Activated naive CD8-positive, alpha-beta T cell treated with anti-CD3 and anti-CD28 coated beads, Interleukin-2, amount 10 ng/mL, durations not matched to agents 7 days and 5 days (primary cell): ENCODE data around the gene ZNF324B. TPM values are rescaled to one million over a fixed set of nuclear protein-coding genes. Genes with fewer than 3 reads are reported as not detected.
"Not testable (repeated sequence)": the region's sequence is repeated elsewhere in the genome, so short reads cannot be mapped to it uniquely, and the experiment has no call there.

ENCODE experiments used
- ATAC-seq: fragments of 150-1000 bp; cut with Tn5 transposase; one replicate; pipeline ENCODE4 v1.10.0; 2021; ENCODE audit warnings: low read depth, moderate library complexity
- POLR2A ChIA-PET: fragments of 350-600 bp; sonication (Branson Sonifier 250); formaldehyde crosslinking; loops from one replicate; lab custom pipeline; 2021; ENCODE audit warnings: antibody characterized with exemption; lab: Charles Lee
- DNase-seq: peaks from one replicate; pipeline ENCODE4 v3.0.0; 2021
- H3K27ac Mint-ChIP-seq: one replicate; pipeline ENCODE4 v1.8.0; 2022; ENCODE audit warnings: mild to moderate bottlenecking, mixed read lengths
- H3K27me3 Mint-ChIP-seq: one replicate; pipeline ENCODE4 v1.8.0; 2022; ENCODE audit warnings: mild to moderate bottlenecking, moderate library complexity, mixed read lengths
- H3K36me3 Mint-ChIP-seq: one replicate; pipeline ENCODE4 v1.8.0; 2021; ENCODE audit warnings: mild to moderate bottlenecking, mixed read lengths
- H3K4me1 Mint-ChIP-seq: one replicate; pipeline ENCODE4 v1.8.0; 2021; ENCODE audit warnings: mixed read lengths
- H3K4me3 Mint-ChIP-seq: one replicate; pipeline ENCODE4 v1.8.0; 2022; ENCODE audit warnings: mild to moderate bottlenecking, moderate library complexity, mixed read lengths
- H3K9me3 Mint-ChIP-seq: one replicate; pipeline ENCODE4 v1.8.0; 2021; ENCODE audit warnings: mixed read lengths
- total RNA-seq, 2 experiments: library from RNA; stranded (reverse); gene quantifications; one replicate each; pipeline ENCODE4 v1.2.3, GENCODE V29; 2021

ZNF324B gene
- 10 to 100 TPM; 11.6 to 13.9 TPM for total RNA-seq

DNA sequence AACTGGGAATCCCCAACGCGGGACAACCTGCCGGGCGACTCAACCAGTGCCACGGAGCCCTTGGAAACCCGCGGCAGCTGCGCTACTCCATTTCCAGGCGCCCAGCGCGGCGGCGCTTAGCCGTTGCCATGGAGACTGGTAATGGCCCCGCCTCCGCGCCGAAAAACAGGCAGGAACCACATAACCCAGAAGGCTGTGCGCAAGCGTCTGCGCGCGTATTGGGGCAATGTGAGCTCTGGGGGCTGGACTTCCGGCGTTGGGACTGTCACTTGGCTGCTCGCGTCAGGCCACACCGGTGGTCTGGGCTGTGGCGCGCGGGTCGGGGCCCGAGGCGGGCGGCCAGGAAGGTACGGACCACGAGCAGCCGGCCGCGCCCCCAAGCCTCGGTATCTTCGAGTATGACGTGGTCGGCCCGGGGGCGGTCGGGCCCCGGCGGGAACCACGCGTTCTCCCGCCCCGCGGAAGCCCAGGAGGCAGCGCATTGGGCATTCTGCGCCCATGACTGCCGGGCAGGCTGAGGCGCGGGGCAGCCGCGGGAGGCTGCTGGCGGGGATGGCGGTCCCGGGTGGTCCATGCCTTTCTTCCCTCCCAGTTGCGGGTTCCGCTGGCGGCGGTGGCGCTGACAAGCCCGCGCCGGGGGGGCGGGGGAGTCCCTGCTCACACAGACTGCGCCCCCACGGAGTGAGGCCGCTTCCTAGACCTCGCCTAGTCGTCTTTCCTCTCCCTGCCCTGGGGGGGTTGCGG is at the start of gene ZNF324B:
Gene ZNF324B (plus strand): TSS at position 265 of the 744 bp plus-strand sequence. CDS start 2,080 bp downstream, outside the sequence.
- Mint-ChIP-seq H3K27ac (peak within 1 kb of the TSS; percentile 22), H3K36me3 (peaks cover 7% of the 10 kb centered on the region), H3K4me3 (peak within 1 kb of the TSS; percentile 87), H3K27me3 (peaks cover 6% of the 10 kb centered on the region), H3K4me1 (peaks cover 12% of the 10 kb centered on the region), H3K9me3 (peaks cover 13% of the 10 kb centered on the region)
- peak; percentile 95 for DNase-seq
- ATAC-seq: peak; percentile 97
- POLR2A ChIA-PET: interaction anchor here (0.8 to 1.5 kb wide), 7 partner anchors 11 to 222 kb away, joined by 3 to 5 read pairs (median 4); partner anchors contain the start of genes CHMP2A, ZBTB45, ZNF132 and ZNF497

DNA sequence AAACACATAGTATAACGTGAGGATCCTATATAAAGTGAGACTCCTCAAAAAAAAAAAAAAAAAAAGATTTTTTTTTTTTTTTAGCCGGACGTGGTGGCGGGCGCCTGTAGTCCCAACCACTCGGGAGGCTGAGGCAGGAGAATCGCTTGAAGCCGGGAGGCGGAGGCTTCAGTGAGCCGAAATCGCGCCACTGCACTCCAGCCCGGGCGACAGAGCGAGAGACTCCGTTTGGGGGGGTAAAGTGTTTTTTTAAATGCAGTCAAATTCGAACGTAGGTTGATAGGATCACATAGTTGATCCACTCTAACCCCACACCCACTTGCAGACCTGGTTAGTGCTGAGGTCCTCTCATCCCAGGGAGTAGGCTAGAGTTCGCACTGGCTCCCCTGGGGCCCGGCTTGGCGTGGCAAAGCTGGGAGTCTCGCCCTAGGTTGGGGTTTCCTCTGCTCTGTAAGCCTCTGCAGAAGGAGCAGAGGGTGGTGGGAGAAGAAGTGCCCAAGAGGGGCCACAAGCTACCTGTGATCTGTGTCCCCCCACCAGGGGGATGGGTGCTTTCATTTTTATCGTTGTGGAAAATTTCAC is 49.5 kb upstream of the ZNF324B start:
- Mint-ChIP-seq H3K9me3 (no peaks in the 10 kb centered on the region), H3K4me3 (peak overlapping the region; percentile 88), H3K27me3 (peaks cover 4% of the 10 kb centered on the region), H3K27ac (no peak overlapping the region), H3K4me1 (peaks cover 19% of the 10 kb centered on the region), H3K36me3 (no peaks in the 10 kb centered on the region)
- POLR2A ChIA-PET: interaction anchor here (0.7 to 1.0 kb wide), 2 partner anchors 23 to 38 kb away, joined by 3 to 7 read pairs; partner anchors contain the start of gene ZNF132
- no peak for ATAC-seq
- no peak for DNase-seq

DNA sequence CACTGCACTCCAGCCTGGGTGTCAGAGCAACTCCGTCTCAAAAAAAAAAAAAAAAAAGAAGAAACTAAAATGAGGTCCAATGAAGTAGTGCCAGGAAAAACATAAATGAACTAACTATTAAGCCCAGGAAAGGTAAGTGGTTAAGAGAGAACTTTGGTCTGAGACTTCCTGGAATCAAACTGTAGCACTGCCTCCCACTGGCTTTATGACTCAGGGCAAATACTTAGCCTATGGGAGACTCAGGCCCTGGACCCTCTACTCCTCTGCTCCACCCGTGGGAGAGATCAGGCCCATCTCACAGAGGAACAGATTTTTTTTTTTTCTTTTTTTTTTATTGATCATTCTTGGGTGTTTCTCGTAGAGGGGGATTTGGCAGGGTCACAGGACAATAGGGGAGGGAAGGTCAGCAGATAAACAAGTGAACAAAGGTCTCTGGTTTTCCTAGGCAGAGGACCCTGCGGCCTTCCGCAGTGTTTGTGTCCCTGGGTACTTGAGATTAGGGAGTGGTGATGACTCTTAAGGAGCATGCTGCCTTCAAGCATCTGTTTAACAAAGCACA is 47.4 kb upstream of the ZNF324B start:
- peaks cover 29% of the 10 kb centered on the region for H3K4me1 Mint-ChIP-seq
- POLR2A ChIA-PET, H3K27ac Mint-ChIP-seq: not testable (repeated sequence)

DNA sequence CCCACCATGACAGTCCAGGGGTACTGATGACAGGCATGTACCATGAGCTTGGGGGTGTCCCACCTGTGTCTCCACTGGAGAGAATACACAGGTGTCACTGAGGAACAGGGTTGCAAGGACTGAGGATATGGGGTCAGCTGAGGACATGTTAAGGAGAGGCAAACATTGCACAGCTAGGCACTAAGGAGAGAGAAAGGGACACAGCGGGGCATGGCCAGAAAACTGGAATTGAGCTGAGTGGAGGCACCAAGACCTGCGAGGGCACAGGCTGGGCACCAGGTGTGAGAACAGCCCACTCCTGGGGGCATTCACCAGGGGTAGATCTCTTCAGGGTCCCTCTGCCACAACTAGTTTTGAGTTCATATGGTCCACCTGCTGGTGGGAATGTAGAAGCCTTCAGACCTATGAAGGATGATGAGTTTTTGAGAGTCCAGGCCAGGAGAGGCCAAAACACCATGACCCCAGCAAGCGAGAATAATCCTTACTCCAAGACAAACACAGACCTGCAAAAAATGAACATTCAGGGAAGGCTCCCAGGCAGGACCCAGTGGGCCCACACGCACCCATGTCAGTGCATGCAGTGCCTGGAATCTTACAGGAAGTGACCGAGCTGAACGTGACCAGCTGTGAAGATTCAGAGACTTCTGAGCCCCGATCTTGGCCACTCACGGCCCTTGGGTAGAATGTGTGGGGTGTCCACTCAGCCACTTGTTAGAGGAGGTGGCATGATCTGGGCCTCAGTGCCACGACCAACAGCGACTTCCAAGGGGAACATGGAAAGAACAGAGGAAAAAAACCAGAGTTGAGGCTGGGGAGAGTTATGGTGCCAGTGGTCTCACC is 44.4 kb upstream of the ZNF324B start:
- Mint-ChIP-seq H3K4me3 (peak overlapping the region; percentile 95), H3K9me3 (no peaks in the 10 kb centered on the region), H3K27ac (peak overlapping the region; percentile 95), H3K36me3 (peaks cover 1% of the 10 kb centered on the region), H3K4me1 (peaks cover 38% of the 10 kb centered on the region), H3K27me3 (no peaks in the 10 kb centered on the region)
- no peak for DNase-seq
- POLR2A ChIA-PET: interaction anchor here (0.7 to 1.1 kb wide), 4 partner anchors 27 to 404 kb away, joined by 3 read pairs; partner anchors contain the start of genes ERVK3-1 and ZNF606
- ATAC-seq: no peak

More for the DNA sequence above, 47.4 kb upstream of the ZNF324B start:
- ATAC-seq, H3K27me3 Mint-ChIP-seq, DNase-seq, H3K9me3 Mint-ChIP-seq, H3K36me3 Mint-ChIP-seq, H3K4me3 Mint-ChIP-seq: not testable (repeated sequence)

DNA sequence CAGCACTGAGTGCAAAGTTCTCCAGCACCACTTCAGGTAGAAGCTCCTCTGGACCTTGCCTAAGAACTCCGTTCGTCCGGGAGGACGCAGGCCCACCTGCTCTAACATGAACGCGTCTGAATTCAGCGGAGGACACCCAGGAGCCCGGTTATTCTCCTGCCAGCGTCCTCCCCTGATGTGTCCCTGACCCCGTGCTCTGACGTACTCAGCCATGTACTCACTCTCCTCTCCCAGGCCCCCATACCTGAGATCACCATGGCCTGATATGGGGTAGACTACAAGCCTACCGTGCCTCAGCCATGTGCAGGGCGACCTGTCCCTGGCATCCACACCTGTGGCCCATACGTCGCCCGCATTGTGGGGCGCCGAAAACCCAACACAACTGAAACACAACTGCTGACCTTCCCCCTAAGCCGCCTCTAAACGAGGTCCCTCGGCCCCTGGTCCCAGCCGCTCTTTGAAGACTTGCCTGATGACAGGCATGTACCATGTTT is 43.7 kb upstream of the ZNF324B start:
- H3K4me1 Mint-ChIP-seq: peaks cover 38% of the 10 kb centered on the region
- peak overlapping the region; percentile 95 for H3K27ac Mint-ChIP-seq
- H3K4me3 Mint-ChIP-seq: peak overlapping the region; percentile 95
- no peak for DNase-seq
- H3K9me3 Mint-ChIP-seq: no peaks in the 10 kb centered on the region
- POLR2A ChIA-PET: interaction anchor here (0.7 to 1.4 kb wide), 6 partner anchors 27 to 217 kb away, joined by 3 to 5 read pairs (median 3); partner anchors contain the start of genes ZNF132 and ZNF8
- no peak for ATAC-seq
- peaks cover 6% of the 10 kb centered on the region for H3K36me3 Mint-ChIP-seq
- no peaks in the 10 kb centered on the region for H3K27me3 Mint-ChIP-seq

DNA sequence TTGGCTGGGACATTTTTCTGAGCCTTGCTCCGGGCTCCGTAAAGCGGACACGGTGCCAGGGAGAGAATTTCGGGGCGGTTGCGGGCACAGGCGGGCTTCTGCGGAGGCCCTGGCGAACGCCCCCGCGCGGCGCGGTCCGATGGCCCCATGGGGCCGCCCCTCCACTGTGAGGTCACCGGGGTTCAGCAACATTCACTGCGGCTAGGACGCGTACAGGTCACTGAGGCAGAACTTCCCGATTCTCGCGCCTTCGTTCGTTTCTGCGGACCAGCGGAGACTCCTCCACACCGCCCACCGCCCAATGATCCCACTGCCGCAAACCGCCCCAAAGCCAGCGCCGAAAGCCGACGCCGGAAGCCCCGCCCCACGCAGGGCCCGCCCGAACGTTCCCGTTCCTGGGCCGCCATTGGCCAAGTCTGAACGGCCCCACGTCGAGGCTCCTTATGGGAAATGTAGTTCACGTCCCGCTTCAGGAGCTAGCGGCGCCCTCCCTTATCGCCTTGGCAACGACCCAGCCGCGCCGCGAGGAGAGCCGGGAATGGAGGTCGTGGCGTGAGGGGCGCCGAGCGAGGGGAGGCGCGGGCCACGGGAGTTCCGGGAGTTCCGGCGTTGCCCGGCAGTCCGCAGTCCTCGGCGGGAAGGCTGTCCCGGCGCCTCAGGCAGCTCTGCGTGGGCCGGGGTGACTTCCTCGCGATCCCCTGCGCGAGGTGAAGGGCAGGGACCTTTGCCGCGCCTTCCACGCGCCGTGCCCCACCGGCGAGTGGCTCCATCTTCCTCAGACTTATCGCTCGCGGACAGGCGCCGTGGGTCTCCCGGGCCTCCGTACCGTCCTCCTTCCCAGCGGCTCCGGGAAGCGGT is 43.0 kb upstream of the ZNF324B start, which contains the start of gene ZNF584:
Gene ZNF584 (plus strand): TSS at position 498 of the 858 bp plus-strand sequence. CDS start 499 bp downstream, outside the sequence.
- POLR2A ChIA-PET: interaction anchor here (0.6 to 1.4 kb wide), 9 partner anchors 27 to 217 kb away, joined by 3 to 6 read pairs (median 3); partner anchors contain the start of genes ZNF132, ZNF324B and ZNF8
- H3K36me3 Mint-ChIP-seq: peaks cover 6% of the 10 kb centered on the region

DNA sequence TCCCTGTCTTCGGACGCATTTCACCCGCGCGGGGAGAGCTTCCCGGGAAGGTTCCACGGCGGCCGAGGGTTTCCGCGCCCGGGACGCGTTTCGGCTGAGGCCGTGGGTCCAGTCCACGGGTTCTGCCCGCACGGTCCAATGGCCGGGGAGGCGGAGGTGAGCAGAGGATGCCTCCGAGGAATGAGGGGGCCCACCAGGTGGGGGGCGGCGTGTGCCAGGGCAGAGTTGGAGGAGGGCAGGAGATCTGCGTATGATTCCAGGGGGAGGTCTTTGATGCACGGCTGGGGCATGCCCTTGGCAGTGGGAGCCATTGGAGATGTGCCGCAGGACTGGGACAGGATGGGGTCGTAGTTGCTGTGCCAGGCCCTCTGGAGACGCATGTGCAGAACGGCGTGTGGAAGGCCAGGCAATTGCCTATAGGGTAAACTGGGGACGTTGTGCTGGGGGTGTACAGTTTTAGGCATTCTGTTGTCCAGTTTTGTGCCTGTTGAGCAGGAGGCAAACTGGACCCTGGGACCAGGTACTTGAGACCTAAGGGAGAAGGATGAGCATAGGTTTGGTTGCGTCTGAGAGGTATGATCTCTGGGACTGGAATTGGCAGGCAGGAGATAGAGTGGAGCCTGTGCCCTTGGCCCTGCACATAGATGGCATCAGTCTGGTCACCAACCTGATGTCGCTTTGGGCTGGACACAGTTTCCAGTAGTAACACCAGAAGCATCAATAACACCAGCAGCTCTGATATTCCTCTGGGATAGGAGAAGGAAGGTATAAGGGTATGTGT is 42.2 kb upstream of the ZNF324B start:
- Mint-ChIP-seq H3K9me3 (no peaks in the 10 kb centered on the region), H3K27me3 (no peaks in the 10 kb centered on the region), H3K4me1 (peaks cover 28% of the 10 kb centered on the region), H3K27ac (peak overlapping the region; percentile 68), H3K36me3 (peaks cover 6% of the 10 kb centered on the region), H3K4me3 (peak overlapping the region; percentile 95)
- POLR2A ChIA-PET: interaction anchor here (0.6 to 1.4 kb wide), 8 partner anchors 27 to 131 kb away, joined by 3 to 6 read pairs (median 4); partner anchors contain the start of genes ZNF132, ZNF324B and ZNF8
- ATAC-seq (peak; percentile 10), DNase-seq (peak; percentile 53)

More for the DNA sequence above, 43.0 kb upstream of the ZNF324B start, which contains the start of gene ZNF584:
- DNase-seq (peak; percentile 95), ATAC-seq (peak; percentile 95)
- H3K27me3 Mint-ChIP-seq: no peaks in the 10 kb centered on the region
- peaks cover 33% of the 10 kb centered on the region for H3K4me1 Mint-ChIP-seq
- H3K9me3 Mint-ChIP-seq: no peaks in the 10 kb centered on the region
- H3K27ac Mint-ChIP-seq: peak within 1 kb of the TSS; percentile 95
- peak within 1 kb of the TSS; percentile 95 for H3K4me3 Mint-ChIP-seq

DNA sequence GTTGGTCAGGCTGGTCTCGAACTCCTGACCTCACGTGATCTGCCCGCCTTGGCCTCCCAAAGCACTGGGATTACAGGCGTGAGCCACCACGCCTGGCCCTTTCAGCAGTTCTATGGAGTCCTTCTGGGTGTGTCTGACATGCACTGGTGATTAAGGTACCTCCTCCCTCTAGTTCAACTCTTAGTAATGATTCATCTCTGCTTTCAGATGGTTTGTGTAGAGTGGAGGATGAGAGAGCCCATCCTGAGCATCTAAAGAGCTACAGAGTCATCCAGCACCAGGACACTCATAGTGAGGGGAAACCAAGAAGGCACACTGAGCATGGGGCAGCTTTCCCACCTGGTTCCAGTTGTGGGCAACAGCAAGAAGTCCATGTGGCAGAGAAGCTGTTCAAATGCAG is 34.8 kb upstream of the ZNF324B start:
- Mint-ChIP-seq H3K9me3 (peaks cover 6% of the 10 kb centered on the region), H3K27me3 (no peaks in the 10 kb centered on the region)

DNA sequence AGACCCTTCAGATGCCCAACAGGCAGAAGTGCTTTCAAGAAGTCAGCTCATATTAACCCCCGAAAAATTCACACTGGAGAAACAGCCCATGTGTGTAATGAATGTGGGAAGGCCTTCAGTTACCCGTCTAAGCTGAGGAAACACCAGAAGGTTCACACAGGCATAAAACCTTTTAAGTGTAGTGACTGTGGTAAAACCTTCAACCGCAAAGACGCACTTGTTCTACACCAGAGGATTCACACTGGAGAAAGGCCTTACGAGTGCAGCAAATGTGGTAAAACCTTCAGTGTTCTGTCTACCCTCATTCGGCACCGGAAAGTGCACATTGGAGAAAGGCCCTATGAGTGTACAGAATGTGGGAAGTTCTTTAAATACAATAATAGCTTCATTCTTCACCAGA is 34.4 kb upstream of the ZNF324B start:
- H3K9me3 Mint-ChIP-seq: peaks cover 6% of the 10 kb centered on the region

More for the DNA sequence above, 34.8 kb upstream of the ZNF324B start:
- DNase-seq: no peak
- POLR2A ChIA-PET: no interaction called here
- Mint-ChIP-seq H3K4me1 (no peaks in the 10 kb centered on the region), H3K27ac (no peak overlapping the region), H3K36me3 (peaks cover 49% of the 10 kb centered on the region), H3K4me3 (no peak overlapping the region)
- no peak for ATAC-seq

DNA sequence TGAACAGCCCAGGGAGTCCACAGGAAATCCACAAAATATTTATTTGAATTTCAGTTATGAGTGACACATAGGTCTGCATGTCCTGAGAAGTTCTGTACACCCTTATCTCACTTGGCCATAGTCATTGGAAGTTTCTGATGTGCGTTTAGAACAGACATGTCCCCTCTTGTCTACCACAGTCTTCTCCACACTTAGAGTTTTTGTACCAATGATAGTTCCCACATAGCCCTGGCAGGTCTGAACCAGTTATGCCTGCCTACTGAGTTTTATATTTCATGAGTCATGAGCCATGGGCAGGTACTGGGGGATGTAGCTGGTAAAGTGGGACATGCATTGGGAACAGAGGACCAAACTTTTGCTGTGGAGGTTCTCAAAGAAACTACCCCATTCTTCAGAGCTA is 22.8 kb upstream of the ZNF324B start:
- Mint-ChIP-seq H3K36me3 (peaks cover 43% of the 10 kb centered on the region), H3K27ac (no peak overlapping the region), H3K27me3 (no peaks in the 10 kb centered on the region), H3K4me3 (no peak overlapping the region), H3K9me3 (peaks cover 18% of the 10 kb centered on the region), H3K4me1 (no peaks in the 10 kb centered on the region)
- ATAC-seq: no peak
- POLR2A ChIA-PET: no interaction called here
- no peak for DNase-seq

More for the DNA sequence above, 34.4 kb upstream of the ZNF324B start:
- POLR2A ChIA-PET: no interaction called here
- Mint-ChIP-seq H3K4me3 (no peak overlapping the region), H3K27me3 (no peaks in the 10 kb centered on the region), H3K4me1 (no peaks in the 10 kb centered on the region), H3K27ac (no peak overlapping the region), H3K36me3 (peaks cover 50% of the 10 kb centered on the region)
- ATAC-seq: no peak
- no peak for DNase-seq

DNA sequence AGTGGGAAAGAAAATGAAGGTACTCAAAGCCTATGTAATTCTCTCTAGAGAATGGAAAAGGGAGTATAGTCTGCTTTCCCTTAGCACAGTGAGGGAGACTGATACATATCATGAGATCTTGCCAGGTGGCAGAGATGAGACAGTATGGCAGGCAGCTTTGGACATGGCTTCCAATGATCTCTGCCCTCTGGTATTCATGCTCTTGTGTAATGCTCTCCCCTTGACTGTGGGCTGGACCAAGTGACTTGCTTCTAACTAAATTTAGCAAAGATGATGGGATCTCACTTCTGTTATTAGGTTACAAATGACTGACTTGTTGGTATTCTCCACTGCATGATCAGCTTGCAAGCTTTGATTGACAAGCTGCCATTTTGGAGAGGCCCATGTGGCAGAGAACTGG is 21.7 kb upstream of the ZNF324B start:
- H3K36me3 Mint-ChIP-seq: peaks cover 50% of the 10 kb centered on the region
- POLR2A ChIA-PET: no interaction called here
- H3K27ac Mint-ChIP-seq: no peak overlapping the region
- ATAC-seq (no peak), DNase-seq (no peak)
- no peaks in the 10 kb centered on the region for H3K4me1 Mint-ChIP-seq
- peaks cover 21% of the 10 kb centered on the region for H3K9me3 Mint-ChIP-seq
- H3K27me3 Mint-ChIP-seq: no peaks in the 10 kb centered on the region
- H3K4me3 Mint-ChIP-seq: no peak overlapping the region
